Lung (tissue), 12 donors: Measurements from ENCODE around the gene TJP1. TPM values are rescaled to one million over a fixed set of nuclear protein-coding genes. Genes with fewer than 3 reads are reported as not detected.
"Not testable (repeated sequence)": the region's sequence is repeated elsewhere in the genome, so short reads cannot be mapped to it uniquely, and the experiment has no call there.

ENCODE experiments used
- ATAC-seq: fragments of 200-7000 bp; cut with Tn5 transposase; one replicate; pipeline ENCODE4 v1.9.1; 2020; ENCODE audit warnings: moderate number of reproducible peaks; ENCODE audit not compliant: insufficient read depth, low FRiP score
- DNase-seq, 3 donors: peaks; one replicate each; pipeline ENCODE4 v3.0.0-alpha.2; 2013 to 2017
- H3K27ac ChIP-seq, 2 donors: one replicate each; pipeline ENCODE4 v1.5.1; 2013; ENCODE audit warnings: mild to moderate bottlenecking in 2 of 2, moderate library complexity in 2 of 2, control low read depth in 1 of 2, inconsistent platforms in 1 of 2, low read depth in 1 of 2, low read length in 1 of 2
- H3K27me3 ChIP-seq, 3 donors: one replicate each; pipeline ENCODE4 v1.5.1; 2013; ENCODE audit warnings: low read length in 2 of 3; ENCODE audit not compliant: control insufficient read depth in 3 of 3, insufficient read depth in 3 of 3
- H3K36me3 ChIP-seq, 4 donors: one replicate each; pipeline ENCODE4 v1.5.1; 2013; ENCODE audit warnings: low read length in 4 of 4, mild to moderate bottlenecking in 1 of 4, moderate library complexity in 1 of 4; ENCODE audit not compliant: control insufficient read depth in 4 of 4, insufficient read depth in 4 of 4
- H3K4me1 ChIP-seq, 5 donors: one replicate each; pipeline ENCODE4 v1.5.1; 2013; ENCODE audit warnings: low read length in 5 of 5, mild to moderate bottlenecking in 2 of 5, moderate library complexity in 1 of 5; ENCODE audit not compliant: control insufficient read depth in 5 of 5, insufficient read depth in 5 of 5
- H3K4me3 ChIP-seq: one replicate; pipeline ENCODE4 v1.5.1; 2013; ENCODE audit warnings: mild to moderate bottlenecking, control low read depth, moderate library complexity
- H3K9ac ChIP-seq, 2 donors: one replicate each; pipeline ENCODE4 v1.5.1; 2013; ENCODE audit warnings: low read length in 2 of 2, control low read depth in 1 of 2; ENCODE audit not compliant: insufficient read depth in 1 of 2
- H3K9me3 ChIP-seq, 4 donors: one replicate each; pipeline ENCODE4 v1.5.1; 2013; ENCODE audit warnings: low read length in 3 of 4, mild to moderate bottlenecking in 1 of 4, moderate library complexity in 1 of 4; ENCODE audit not compliant: control insufficient read depth in 4 of 4, insufficient read depth in 3 of 4
- WGBS, 2 donors: extraction: QIAGEN DNeasy Blood & Tissue Kit; methylation state at CpG; one replicate each; pipeline ENCODE4 v1.1.7; 2013; 5-methylcytosine and 5-hydroxymethylcytosine counted together
- polyA plus RNA-seq, 2 donors: library from polyadenylated mRNA; stranded (reverse); fragments of 200-250 nt; gene quantifications; one replicate each; pipeline ENCODE4 v1.2.1, GENCODE V29; 2013
- total RNA-seq, 2 donors: library from RNA; depleted of rRNA in 1 of 2; stranded (reverse); fragments of >200 nt in 1 of 2; gene quantifications; one replicate each; pipeline ENCODE4 v1.2.1, GENCODE V29; 2014 to 2021
- TF ChIP-seq, protein P1 (sequence below): IDR thresholded peaks from 2 replicates; pipeline ENCODE4 v1.5.1; 2012; ENCODE audit warnings: mild to moderate bottlenecking; ENCODE audit errors: control extremely low read depth, extremely low read depth
- donor health status: control.
- donor health status: control.
- donor health status: Bipolar disorder and iron deficiency.
- donor health status: healthy.
- donor health status: DM: yes; HTN: yes; CAD: no.

The TJP1 gene
- total and polyA plus RNA-seq, 4 donors, result 20.6 to 211 (median 53.8) TPM

DNA sequence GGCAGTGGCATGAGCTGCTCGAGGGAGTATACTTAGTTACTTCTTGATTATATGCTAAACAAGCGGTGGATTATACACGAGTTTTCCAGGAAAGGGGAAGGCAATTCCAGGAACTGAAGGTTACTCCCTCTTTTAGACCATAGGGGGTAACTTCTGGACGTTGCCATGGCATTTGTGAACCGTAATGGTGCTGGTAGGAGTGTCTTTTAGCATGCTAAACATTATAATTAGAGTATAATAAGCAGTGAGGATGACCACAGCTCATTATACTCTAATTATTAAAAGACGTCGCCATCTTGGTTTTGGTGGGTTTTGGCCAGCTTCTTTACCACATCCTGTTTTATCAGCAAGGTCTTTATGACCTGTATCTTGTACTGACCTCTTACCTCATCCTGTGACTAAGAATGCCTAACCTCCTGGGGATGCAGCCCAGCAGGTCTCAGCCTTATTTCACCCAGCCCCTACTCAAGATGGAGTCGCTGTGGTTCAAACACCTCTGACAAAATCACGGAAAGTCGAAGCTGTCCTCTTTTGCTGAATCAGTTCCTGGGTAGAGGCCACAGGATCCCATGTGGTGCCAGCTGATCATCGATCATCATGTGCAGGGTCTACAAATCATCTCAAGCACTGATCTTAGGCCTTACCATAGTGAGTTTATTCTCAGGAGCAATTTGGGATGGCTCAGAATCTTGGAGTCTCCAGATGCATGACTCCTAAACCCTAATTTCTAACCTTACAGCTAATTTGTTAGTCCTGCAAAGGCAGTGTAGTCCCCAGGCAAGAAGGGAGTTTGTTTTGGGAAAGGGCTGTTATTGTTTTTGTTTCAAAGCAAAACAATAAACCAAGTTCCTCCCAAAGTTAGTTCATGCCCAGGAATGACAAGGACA lies 149.1 kb downstream of the TJP1 start:
- Histone ChIP-seq H3K36me3 (no peaks in the 10 kb centered on the region), H3K27ac (no peak overlapping the region), H3K4me1 (peaks cover 0 to 6% (median 0%) of the 10 kb centered on the region in 5 donors), H3K9me3 (no peaks in the 10 kb centered on the region), H3K9ac (no peak overlapping the region), H3K27me3 (no peaks in the 10 kb centered on the region), H3K4me3 (no peak overlapping the region)
- TF ChIP-seq, protein P1, sequence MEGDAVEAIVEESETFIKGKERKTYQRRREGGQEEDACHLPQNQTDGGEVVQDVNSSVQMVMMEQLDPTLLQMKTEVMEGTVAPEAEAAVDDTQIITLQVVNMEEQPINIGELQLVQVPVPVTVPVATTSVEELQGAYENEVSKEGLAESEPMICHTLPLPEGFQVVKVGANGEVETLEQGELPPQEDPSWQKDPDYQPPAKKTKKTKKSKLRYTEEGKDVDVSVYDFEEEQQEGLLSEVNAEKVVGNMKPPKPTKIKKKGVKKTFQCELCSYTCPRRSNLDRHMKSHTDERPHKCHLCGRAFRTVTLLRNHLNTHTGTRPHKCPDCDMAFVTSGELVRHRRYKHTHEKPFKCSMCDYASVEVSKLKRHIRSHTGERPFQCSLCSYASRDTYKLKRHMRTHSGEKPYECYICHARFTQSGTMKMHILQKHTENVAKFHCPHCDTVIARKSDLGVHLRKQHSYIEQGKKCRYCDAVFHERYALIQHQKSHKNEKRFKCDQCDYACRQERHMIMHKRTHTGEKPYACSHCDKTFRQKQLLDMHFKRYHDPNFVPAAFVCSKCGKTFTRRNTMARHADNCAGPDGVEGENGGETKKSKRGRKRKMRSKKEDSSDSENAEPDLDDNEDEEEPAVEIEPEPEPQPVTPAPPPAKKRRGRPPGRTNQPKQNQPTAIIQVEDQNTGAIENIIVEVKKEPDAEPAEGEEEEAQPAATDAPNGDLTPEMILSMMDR, result no peak
- DNase-seq (no peak), ATAC-seq (no peak)
- WGBS, 2 donors, result 81 to 85% methylated on average over 11 of the region's 11 CpGs

DNA sequence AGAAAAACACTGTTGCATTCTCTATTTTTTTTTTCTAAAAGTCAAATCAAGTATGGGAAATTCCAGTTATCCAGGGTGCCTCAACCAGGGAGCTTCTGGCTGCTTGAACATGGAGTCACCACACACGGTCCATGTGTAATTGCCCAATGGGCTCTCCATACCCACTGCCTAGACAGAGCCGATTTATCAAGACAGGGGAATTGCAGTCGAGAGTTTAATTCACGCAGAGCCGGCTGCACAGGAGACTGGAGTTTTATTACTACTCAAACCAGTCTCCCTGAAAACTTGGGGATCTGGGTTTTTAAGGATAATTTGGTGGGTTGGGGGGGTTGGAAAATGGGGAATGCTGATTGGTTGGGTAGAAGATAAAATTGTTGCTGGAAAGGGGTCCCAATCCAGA lies 149.8 kb downstream of the TJP1 start:
- DNase-seq (no peak), ATAC-seq (no peak)
- Histone ChIP-seq H3K9me3 (no peaks in the 10 kb centered on the region), H3K4me1 (peaks cover 0 to 3% (median 0%) of the 10 kb centered on the region in 5 donors), H3K27me3 (no peaks in the 10 kb centered on the region), H3K27ac (no peak overlapping the region), H3K36me3 (no peaks in the 10 kb centered on the region), H3K9ac (no peak overlapping the region), H3K4me3 (no peak overlapping the region)
- 94 to 95% methylated on average over 5 of the region's 5 CpGs for WGBS, 2 donors
- TF ChIP-seq, protein P1, result no peak

DNA sequence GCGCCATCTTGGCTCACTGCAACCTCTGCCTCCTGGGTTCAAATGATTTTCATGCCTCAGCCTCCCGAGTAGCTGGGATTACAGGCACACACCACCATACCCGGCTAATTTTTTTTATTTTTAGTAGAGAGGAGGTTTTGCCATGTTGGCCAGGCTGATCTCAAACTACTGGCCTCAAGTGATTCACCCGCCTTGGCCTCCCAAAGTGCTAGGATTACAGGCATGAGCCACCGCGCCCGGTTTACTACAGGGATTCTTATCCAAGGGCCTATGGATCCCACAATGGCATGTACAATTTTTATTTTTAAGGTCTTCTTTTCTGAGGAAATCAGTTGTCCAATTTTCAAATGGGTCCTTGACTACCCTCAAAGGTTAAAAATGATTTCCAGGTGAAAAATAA lies 150.2 kb downstream of the TJP1 start:
- not testable (repeated sequence) for ATAC-seq, DNase-seq

More for the DNA sequence above, 150.2 kb downstream of the TJP1 start:
- H3K4me1 ChIP-seq, H3K9me3 ChIP-seq, H3K27me3 ChIP-seq, H3K9ac ChIP-seq, H3K36me3 ChIP-seq, H3K4me3 ChIP-seq: not testable (repeated sequence)
- 93 to 94% methylated on average over 7 of the region's 7 CpGs for WGBS, 2 donors
- H3K27ac ChIP-seq, result peak overlapping the region in 1 of 2 donors; percentile 76
